ENCODE data around the gene TCF20.

TCF20 gene

GRCh38 chr22:42279425-42280020, 9.1 kb upstream of the TCF20 start:
- no peak for DNase-seq (ENCODE audit: low read depth)
- no peak for TF ChIP-seq CTCF (IDR thresholded peaks at IDR 0.05; ENCODE audit: low read depth, low read length, missing control alignments)
- no peak overlapping the region for H3K4me3 ChIP-seq (ENCODE audit: low read depth, low read length)
- in situ Hi-C loops (cut with HindIII; ENCODE audit: low sequenced_read_pairs): loop anchor here (5.0 kb wide), 1 partner anchor 92 kb away; no protein-coding TSS in a partner anchor

DNA sequence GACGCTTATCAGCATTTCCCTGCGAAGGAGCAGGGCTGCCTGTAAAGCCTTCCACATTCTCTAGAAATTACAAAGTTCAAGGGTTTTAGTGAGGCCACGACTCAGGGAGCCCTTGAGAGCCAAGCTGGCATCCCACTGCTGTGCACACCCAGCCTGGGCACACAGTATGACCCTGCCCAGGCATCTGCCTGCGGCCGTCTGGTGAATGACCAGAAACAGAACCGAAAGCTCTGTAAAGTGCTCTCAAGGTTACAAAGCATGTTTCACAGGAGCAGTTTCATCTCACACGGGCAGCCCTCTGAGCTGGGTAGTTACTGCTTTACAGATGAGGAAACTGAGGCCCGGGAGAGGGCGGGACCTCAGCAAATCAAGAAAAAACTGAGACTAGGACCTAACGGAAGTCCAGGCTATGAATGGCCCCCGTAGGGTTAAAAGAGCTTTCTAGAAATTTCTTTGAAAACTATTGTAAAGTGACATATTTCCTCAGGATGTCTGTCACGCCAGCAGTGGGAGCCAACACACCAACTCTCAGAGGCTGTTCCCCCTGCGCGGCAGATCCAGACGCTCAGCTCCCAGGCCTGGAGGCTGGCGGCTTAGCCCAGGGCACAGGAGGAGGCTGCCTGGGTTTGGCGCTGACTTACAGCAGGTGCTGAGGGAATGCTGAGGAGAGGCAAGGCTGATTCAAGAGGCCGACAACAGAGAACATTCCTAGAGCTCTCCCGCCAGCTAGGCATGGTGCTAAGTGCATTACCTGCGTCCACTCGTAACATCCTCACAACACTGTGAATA, 7.7 kb upstream of the TCF20 start:
- no peak for DNase-seq (ENCODE audit: low read depth)
- peak; percentile 33 for TF ChIP-seq CTCF (IDR thresholded peaks at IDR 0.05; ENCODE audit: low read depth, low read length, missing control alignments)
- in situ Hi-C loops (cut with HindIII; ENCODE audit: low sequenced_read_pairs): loop anchor here (5.0 kb wide), 1 partner anchor 91 kb away; no protein-coding TSS in a partner anchor
- H3K4me3 ChIP-seq (ENCODE audit: low read depth, low read length): no peak overlapping the region

DNA sequence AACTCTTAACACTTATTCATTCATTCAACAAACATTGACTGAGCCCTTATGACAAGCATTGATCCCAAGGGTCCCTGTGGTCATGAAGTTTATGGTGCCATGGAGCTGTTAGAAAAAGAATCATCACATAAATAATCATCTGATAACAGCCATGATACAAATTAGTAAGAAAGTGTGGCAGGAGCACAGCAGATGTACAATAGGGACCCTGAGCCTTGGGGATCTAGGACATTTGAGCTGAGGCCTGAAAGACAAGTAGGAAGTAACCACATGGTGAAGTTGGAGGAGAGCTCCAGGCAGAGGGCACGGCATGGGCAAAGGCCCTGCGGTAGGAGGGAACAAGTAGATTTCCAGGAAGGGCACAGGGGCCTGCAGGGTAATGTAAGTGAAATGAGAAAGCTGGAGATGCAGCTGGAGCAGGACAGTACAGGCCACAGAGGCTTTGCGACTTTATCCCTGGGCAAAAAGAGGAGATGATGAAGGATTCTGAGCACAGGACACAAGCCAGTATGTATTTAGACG, 6.8 kb upstream of the TCF20 start:
- TF ChIP-seq CTCF (IDR thresholded peaks at IDR 0.05; ENCODE audit: low read depth, low read length, missing control alignments): no peak

GRCh38 chr22:42275970-42276369, 5.5 kb upstream of the TCF20 start:
- DNase-seq (ENCODE audit: low read depth): no peak
- no peak for TF ChIP-seq CTCF (IDR thresholded peaks at IDR 0.05; ENCODE audit: low read depth, low read length, missing control alignments)
- H3K4me3 ChIP-seq (ENCODE audit: low read depth, low read length): no peak overlapping the region
- in situ Hi-C loops (cut with HindIII; ENCODE audit: low sequenced_read_pairs): loop anchor here (5.0 kb wide), 1 partner anchor 89 kb away; no protein-coding TSS in a partner anchor

More for the DNA sequence above, 6.8 kb upstream of the TCF20 start:
- in situ Hi-C loops (cut with HindIII; ENCODE audit: low sequenced_read_pairs): loop anchor here (5.0 kb wide), 1 partner anchor 90 kb away; no protein-coding TSS in a partner anchor
- H3K4me3 ChIP-seq (ENCODE audit: low read depth, low read length): no peak overlapping the region
- DNase-seq (ENCODE audit: low read depth): no peak

GRCh38 chr22:42275176-42275575, 4.7 kb upstream of the TCF20 start:
- DNase-seq (ENCODE audit: low read depth): no peak
- TF ChIP-seq CTCF (IDR thresholded peaks at IDR 0.05; ENCODE audit: low read depth, low read length, missing control alignments): no peak
- no peak overlapping the region for H3K4me3 ChIP-seq (ENCODE audit: low read depth, low read length)
- in situ Hi-C loops (cut with HindIII; ENCODE audit: low sequenced_read_pairs): loop anchor here (5.0 kb wide), 1 partner anchor 88 kb away; no protein-coding TSS in a partner anchor

DNA sequence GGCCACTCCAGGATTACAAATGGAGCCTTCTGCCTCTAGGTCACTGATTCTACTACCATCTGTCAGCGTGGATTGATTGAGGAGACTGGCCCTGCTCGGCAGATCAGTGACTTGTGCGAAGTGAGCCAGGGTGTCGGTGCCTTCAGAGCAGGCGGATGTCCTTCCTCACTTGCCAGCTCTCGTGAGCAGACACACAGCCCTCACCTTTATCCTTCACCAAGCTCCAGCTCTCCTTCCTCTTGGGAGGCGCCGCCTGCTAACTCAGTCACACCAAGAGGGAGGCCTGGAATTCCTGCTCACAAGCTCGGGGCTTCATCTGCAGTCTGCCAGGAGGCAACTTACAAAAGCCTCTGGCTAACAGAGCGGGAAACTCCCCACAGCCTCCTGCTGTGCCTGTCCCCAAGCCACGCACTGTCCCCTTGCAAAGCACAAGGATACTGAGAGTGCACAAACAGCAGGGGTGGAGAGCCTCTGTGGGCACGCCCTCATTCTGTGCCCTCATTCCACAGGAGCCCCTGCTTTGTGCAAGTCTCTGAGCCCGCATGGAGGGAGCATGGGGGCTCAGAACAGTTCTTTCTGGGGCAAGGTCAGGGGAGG, 3.5 kb upstream of the TCF20 start:
- no peak overlapping the region for H3K4me3 ChIP-seq (ENCODE audit: low read depth, low read length)
- no peak for DNase-seq (ENCODE audit: low read depth)
- TF ChIP-seq CTCF (IDR thresholded peaks at IDR 0.05; ENCODE audit: low read depth, low read length, missing control alignments): no peak
- in situ Hi-C loops (cut with HindIII; ENCODE audit: low sequenced_read_pairs): no loop called here

Data from astrocyte of the cerebellum (primary cell).